ENCODE data around the gene AQP6.

AQP6 gene

GRCh38 chr12:49929581-49929980, 43.2 kb upstream of the AQP6 start:
- no peak for ATAC-seq
- no peak for TF ChIP-seq ZFP30 (CRISPR knock-in tag; IDR thresholded peaks at IDR 0.05)

- no peak for TF ChIP-seq ARNTL (CRISPR knock-in tag; IDR thresholded peaks at IDR 0.05; ENCODE audit: borderline replicate concordance, low read depth)
- TF ChIP-seq ISL1 (CRISPR knock-in tag; IDR thresholded peaks at IDR 0.05): no peak
- TF ChIP-seq ESRRG (CRISPR knock-in tag; IDR thresholded peaks at IDR 0.05): no peak
- no peak for TF ChIP-seq OSR1 (CRISPR knock-in tag; IDR thresholded peaks at IDR 0.05)
- no peak for TF ChIP-seq ZFP3 (CRISPR knock-in tag; IDR thresholded peaks at IDR 0.05)
- TF ChIP-seq TCF4 (CRISPR knock-in tag; IDR thresholded peaks at IDR 0.05; ENCODE audit: borderline replicate concordance): no peak
- no peak for TF ChIP-seq TOX (CRISPR knock-in tag; IDR thresholded peaks at IDR 0.05; ENCODE audit: borderline replicate concordance)
- TF ChIP-seq CSRNP3 (CRISPR knock-in tag; IDR thresholded peaks at IDR 0.05): no peak
- no peak for TF ChIP-seq GLIS3 (CRISPR knock-in tag; IDR thresholded peaks at IDR 0.05)
- TF ChIP-seq PPARA (CRISPR knock-in tag; IDR thresholded peaks at IDR 0.05; ENCODE audit: borderline replicate concordance): no peak
- TF ChIP-seq, protein P1, sequence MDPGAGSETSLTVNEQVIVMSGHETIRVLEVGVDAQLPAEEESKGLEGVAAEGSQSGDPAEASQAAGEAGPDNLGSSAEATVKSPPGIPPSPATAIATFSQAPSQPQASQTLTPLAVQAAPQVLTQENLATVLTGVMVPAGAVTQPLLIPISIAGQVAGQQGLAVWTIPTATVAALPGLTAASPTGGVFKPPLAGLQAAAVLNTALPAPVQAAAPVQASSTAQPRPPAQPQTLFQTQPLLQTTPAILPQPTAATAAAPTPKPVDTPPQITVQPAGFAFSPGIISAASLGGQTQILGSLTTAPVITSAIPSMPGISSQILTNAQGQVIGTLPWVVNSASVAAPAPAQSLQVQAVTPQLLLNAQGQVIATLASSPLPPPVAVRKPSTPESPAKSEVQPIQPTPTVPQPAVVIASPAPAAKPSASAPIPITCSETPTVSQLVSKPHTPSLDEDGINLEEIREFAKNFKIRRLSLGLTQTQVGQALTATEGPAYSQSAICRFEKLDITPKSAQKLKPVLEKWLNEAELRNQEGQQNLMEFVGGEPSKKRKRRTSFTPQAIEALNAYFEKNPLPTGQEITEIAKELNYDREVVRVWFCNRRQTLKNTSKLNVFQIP (CRISPR knock-in tag; IDR thresholded peaks at IDR 0.05; ENCODE audit: borderline replicate concordance, low read depth): no peak
- no peak for TF ChIP-seq RARB (CRISPR knock-in tag; IDR thresholded peaks at IDR 0.05)
- no peak for TF ChIP-seq BACH2 (CRISPR knock-in tag; IDR thresholded peaks at IDR 0.05; ENCODE audit: borderline replicate concordance)
- no peak for TF ChIP-seq ZNF565 (CRISPR knock-in tag; conservative IDR thresholded peaks at IDR 0.05; ENCODE audit: low read depth)
- TF ChIP-seq ZC3H10 (CRISPR knock-in tag; IDR thresholded peaks at IDR 0.05): no peak
- TF ChIP-seq SNAI2 (CRISPR knock-in tag; IDR thresholded peaks at IDR 0.05): no peak
- TF ChIP-seq, protein P2, sequence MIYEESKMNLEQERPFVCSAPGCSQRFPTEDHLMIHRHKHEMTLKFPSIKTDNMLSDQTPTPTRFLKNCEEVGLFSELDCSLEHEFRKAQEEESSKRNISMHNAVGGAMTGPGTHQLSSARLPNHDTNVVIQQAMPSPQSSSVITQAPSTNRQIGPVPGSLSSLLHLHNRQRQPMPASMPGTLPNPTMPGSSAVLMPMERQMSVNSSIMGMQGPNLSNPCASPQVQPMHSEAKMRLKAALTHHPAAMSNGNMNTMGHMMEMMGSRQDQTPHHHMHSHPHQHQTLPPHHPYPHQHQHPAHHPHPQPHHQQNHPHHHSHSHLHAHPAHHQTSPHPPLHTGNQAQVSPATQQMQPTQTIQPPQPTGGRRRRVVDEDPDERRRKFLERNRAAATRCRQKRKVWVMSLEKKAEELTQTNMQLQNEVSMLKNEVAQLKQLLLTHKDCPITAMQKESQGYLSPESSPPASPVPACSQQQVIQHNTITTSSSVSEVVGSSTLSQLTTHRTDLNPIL (CRISPR knock-in tag; IDR thresholded peaks at IDR 0.05; ENCODE audit: low read depth): no peak
- TF ChIP-seq PATZ1 (CRISPR knock-in tag; IDR thresholded peaks at IDR 0.05; ENCODE audit: borderline replicate concordance): no peak
- TF ChIP-seq TSHZ2 (CRISPR knock-in tag; IDR thresholded peaks at IDR 0.05): no peak
- TF ChIP-seq CSDC2 (CRISPR knock-in tag; IDR thresholded peaks at IDR 0.05): no peak
- ATAC-seq: peak; percentile 58; the same call in 2 of the 3 replicates
Measured at GRCh38 chr12:49930515-49931288, 42.0 kb upstream of the AQP6 start.

DNA sequence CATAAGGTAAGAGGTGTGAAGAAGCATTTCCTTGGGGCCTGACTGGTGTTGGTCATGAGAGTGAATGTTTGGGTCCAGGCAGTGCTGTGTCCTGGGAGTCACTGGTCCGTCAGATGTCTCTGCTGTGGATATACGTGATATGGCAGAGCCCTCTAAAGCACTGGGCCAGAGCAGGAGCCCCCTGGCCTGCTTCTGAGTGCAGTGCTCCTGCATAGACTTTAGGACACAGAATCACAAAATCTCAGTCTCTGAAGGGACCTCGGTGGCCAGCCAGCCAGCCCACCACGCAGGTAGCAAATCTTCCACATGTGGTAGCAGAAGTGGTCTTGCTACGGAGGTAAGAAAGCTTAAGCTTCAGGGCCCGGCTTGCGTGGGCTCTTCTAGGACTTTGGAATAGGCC, 40.7 kb upstream of the AQP6 start:
- no peak for ATAC-seq
- no peak for TF ChIP-seq SNAI2 (CRISPR knock-in tag; IDR thresholded peaks at IDR 0.05)
- no peak for TF ChIP-seq ZFP3 (CRISPR knock-in tag; IDR thresholded peaks at IDR 0.05)
- no peak for TF ChIP-seq TOX (CRISPR knock-in tag; IDR thresholded peaks at IDR 0.05; ENCODE audit: borderline replicate concordance)
- TF ChIP-seq TCF4 (CRISPR knock-in tag; IDR thresholded peaks at IDR 0.05; ENCODE audit: borderline replicate concordance): no peak
- TF ChIP-seq PPARA (CRISPR knock-in tag; IDR thresholded peaks at IDR 0.05; ENCODE audit: borderline replicate concordance): no peak
- TF ChIP-seq ZNF70 (CRISPR knock-in tag; IDR thresholded peaks at IDR 0.05): no peak
- no peak for TF ChIP-seq ZNF8 (CRISPR knock-in tag; IDR thresholded peaks at IDR 0.05)
- TF ChIP-seq OSR1 (CRISPR knock-in tag; IDR thresholded peaks at IDR 0.05): no peak
- TF ChIP-seq, protein P1 (CRISPR knock-in tag; IDR thresholded peaks at IDR 0.05; ENCODE audit: borderline replicate concordance, low read depth): no peak
- TF ChIP-seq ZFP30 (CRISPR knock-in tag; IDR thresholded peaks at IDR 0.05): no peak
- no peak for TF ChIP-seq BACH2 (CRISPR knock-in tag; IDR thresholded peaks at IDR 0.05; ENCODE audit: borderline replicate concordance)
- TF ChIP-seq TSHZ2 (CRISPR knock-in tag; IDR thresholded peaks at IDR 0.05): no peak
- no peak for TF ChIP-seq ISL1 (CRISPR knock-in tag; IDR thresholded peaks at IDR 0.05)
- TF ChIP-seq ZNF565 (CRISPR knock-in tag; conservative IDR thresholded peaks at IDR 0.05; ENCODE audit: low read depth): no peak
